ENCODE data around the gene PPP2R5C. TPM values are rescaled to one million over a fixed set of nuclear protein-coding genes. Genes with fewer than 3 reads are reported as not detected.

The PPP2R5C gene
- total RNA-seq, 1 experiment from 2014 or later, result 93.0 TPM

- no peaks in the 10 kb centered on the region for H3K79me2 ChIP-seq (ENCODE audit: insufficient read depth, low read length)
- H3K9ac ChIP-seq (ENCODE audit: extremely low read depth, insufficient read length, low read length), result no peak overlapping the region
- H2AK5ac ChIP-seq (ENCODE audit: insufficient read length, low read length), result no peak overlapping the region
- H3K23ac ChIP-seq (ENCODE audit: insufficient read length, low read depth, low read length), result no peak overlapping the region
- no peak for DNase-seq
- Mint-ChIP-seq H3K4me1 (no peaks in the 10 kb centered on the region), H3K27me3 (ENCODE audit: low read depth) (no peaks in the 10 kb centered on the region), H3K4me3 (no peak overlapping the region), H3K36me3 (ENCODE audit: insufficient read depth in 1 of 3, low read depth in 3 of 3) (peaks cover 9 to 34% (median 30%) of the 10 kb centered on the region in 3 experiments; a peak in 6 of 7 replicates), H3K9me3 (no peaks in the 10 kb centered on the region), H3K27ac (no peak overlapping the region)
- H2BK20ac ChIP-seq (ENCODE audit: low read depth, low read length, poor library complexity, severe bottlenecking), result no peak overlapping the region
- H4K91ac ChIP-seq (ENCODE audit: insufficient read length, low read depth, low read length), result no peak overlapping the region
- no peak overlapping the region for H3T11ph ChIP-seq (ENCODE audit: low read length)
- no peak overlapping the region for H2BK5ac ChIP-seq (ENCODE audit: insufficient read length, low read length)
- H3K4ac ChIP-seq (ENCODE audit: low read depth, low read length), result no peak overlapping the region
- no peaks in the 10 kb centered on the region for H3K79me1 ChIP-seq (ENCODE audit: insufficient read depth, low read depth, low read length, poor library complexity, severe bottlenecking)
- H4K8ac ChIP-seq (replicated peaks; ENCODE audit: insufficient read length, low read depth, low read length), result no peak overlapping the region
- no peak overlapping the region for H4K5ac ChIP-seq (ENCODE audit: insufficient read length, low read depth, low read length)
- no peak overlapping the region for H3K56ac ChIP-seq (ENCODE audit: insufficient read length, low read depth, low read length)
- no peak overlapping the region for H2BK120ac ChIP-seq (ENCODE audit: low read depth, low read length, poor library complexity, severe bottlenecking)
- TF ChIP-seq CTCF (conservative IDR thresholded peaks at IDR 0.05), result no peak
- H3K4me1 ChIP-seq (ENCODE audit: insufficient read depth, low read length), result no peaks in the 10 kb centered on the region
- H2BK12ac ChIP-seq (ENCODE audit: insufficient read length, low read depth, low read length), result no peak overlapping the region
- no peak overlapping the region for H3K18ac ChIP-seq (ENCODE audit: insufficient read length, low read depth, low read length)
- no peak overlapping the region for H2BK15ac ChIP-seq (ENCODE audit: low read depth, low read length)
- no CpG with 5 or more reads among the region's 20 CpGs for WGBS (ENCODE audit: extremely low coverage, insufficient read length, low lambda C conversion rate)
- no peak overlapping the region for H3K27ac ChIP-seq (ENCODE audit: insufficient read length, low read depth, low read length)
- H3K27me3 ChIP-seq (ENCODE audit: insufficient read depth, low read length), result no peaks in the 10 kb centered on the region
- H3K4me2 ChIP-seq (ENCODE audit: insufficient read depth, insufficient read length, low read length), result no peak overlapping the region
- H3K14ac ChIP-seq (ENCODE audit: insufficient read depth, low read length), result no peak overlapping the region
- H2AFZ ChIP-seq (ENCODE audit: low read length), result no peak overlapping the region
- no peaks in the 10 kb centered on the region for H3K9me3 ChIP-seq (ENCODE audit: control insufficient read depth, low read depth, low read length)
- H4K20me1 ChIP-seq (ENCODE audit: control insufficient read depth, insufficient read depth, insufficient read length), result no peaks in the 10 kb centered on the region
- no peaks in the 10 kb centered on the region for H3K23me2 ChIP-seq (ENCODE audit: insufficient read length, low read depth, low read length, poor library complexity, severe bottlenecking)
These were observed 130.0 kb downstream of the PPP2R5C start for GRCh38 chr14:101891471-101891870.
